Measurements from ENCODE around the gene ITPR1. TPM values are rescaled to one million over a fixed set of nuclear protein-coding genes. Genes with fewer than 3 reads are reported as not detected.
A peak's percentile ranks its signal among the peaks of the same experiment; 100 is the strongest.

Gene ITPR1
- total and polyA plus RNA-seq, 10 of the 15 experiments (the other 5 are each of a cell fraction or from before 2014, with no cell fraction given), result 12.2 to 239 (median 28.4) TPM

GRCh38 chr3:4856136-4856535, 363.0 kb downstream of the ITPR1 start (continued):
- TF ChIP-seq RUNX3 (IDR thresholded peaks at IDR 0.05; ENCODE audit: low read length), result 0 out of 2 replicates have a peak, but pooled peaks have one; percentile 7
- no peak for TF ChIP-seq NKRF (conservative IDR thresholded peaks at IDR 0.05)
- no peak for TF ChIP-seq TCF3 (IDR thresholded peaks at IDR 0.05; ENCODE audit: borderline replicate concordance, insufficient read depth, low read depth, low read length)
- no peak for TF ChIP-seq GATAD2B (conservative IDR thresholded peaks at IDR 0.05; ENCODE audit: low read depth)
- TF ChIP-seq BCLAF1 (IDR thresholded peaks at IDR 0.05), result no peak
- TF ChIP-seq ASH2L (IDR thresholded peaks at IDR 0.05; ENCODE audit: borderline replicate concordance, low read depth), result no peak
- TF ChIP-seq ATF7 (IDR thresholded peaks at IDR 0.05; ENCODE audit: low read depth), result peak; percentile 47; the same call in 1 of the 2 replicates
- no peak for TF ChIP-seq PAX8 (IDR thresholded peaks at IDR 0.05)
- TF ChIP-seq NR2C1 (IDR thresholded peaks at IDR 0.05), result peak; percentile 68
- TF ChIP-seq SIN3A (IDR thresholded peaks at IDR 0.05; ENCODE audit: low read depth, low read length), result no peak
- no peak for TF ChIP-seq SMAD1 (IDR thresholded peaks at IDR 0.05; ENCODE audit: low read depth, partially characterized antibody)
- no peak for TF ChIP-seq ZNF217 (IDR thresholded peaks at IDR 0.05)
- no peak for TF ChIP-seq ETV6 (conservative IDR thresholded peaks at IDR 0.05 in 1 of 2, IDR thresholded peaks at IDR 0.05 in 1 of 2; ENCODE audit: borderline replicate concordance in 1 of 2, low read depth in 1 of 2)

All from GM12878 (cell line).